Measurements from ENCODE around the gene PPP2R3A.
"Not testable (repeated sequence)": the region's sequence is repeated elsewhere in the genome, so short reads cannot be mapped to it uniquely, and the experiment has no call there.

PPP2R3A gene

GRCh38 chr3:136075811-136076210 is 110.3 kb downstream of the PPP2R3A start:
- H3K79me2 ChIP-seq (ENCODE audit: low read length): no peaks in the 10 kb centered on the region
- no peak overlapping the region for H3K9ac ChIP-seq (ENCODE audit: low read length)
- TF ChIP-seq EZH2phosphoT487 (IDR thresholded peaks at IDR 0.05; ENCODE audit: low read depth): no peak
- no peak for TF ChIP-seq CTCF (IDR thresholded peaks at IDR 0.05; ENCODE audit: low read depth, low read length)
- H2AFZ ChIP-seq (ENCODE audit: low read depth, low read length): no peak overlapping the region
- no peak overlapping the region; the same call in 1 of the 2 replicates for H3K4me2 ChIP-seq (ENCODE audit: low read length)
- no peaks in the 10 kb centered on the region for H3K9me3 ChIP-seq (ENCODE audit: insufficient read depth, low read length)
- no peak overlapping the region for H3K27ac ChIP-seq (ENCODE audit: low read length)
- H4K20me1 ChIP-seq (ENCODE audit: insufficient read depth, low read length): no peaks in the 10 kb centered on the region
- H3K4me1 ChIP-seq (ENCODE audit: low read length): peaks cover 10% of the 10 kb centered on the region; the same call in 1 of the 2 replicates
- H3K27me3 ChIP-seq (ENCODE audit: low read depth, low read length): 0 out of 2 replicates have a peak, but pooled peaks cover 10% of the 10 kb centered on the region
- H3K4me3 ChIP-seq (ENCODE audit: low read length): no peak overlapping the region
- no peaks in the 10 kb centered on the region for H3K36me3 ChIP-seq (replicated peaks; ENCODE audit: low read depth, low read length)

GRCh38 chr3:136078421-136079364 is 113.2 kb downstream of the PPP2R3A start:
- Histone ChIP-seq H3K4me3 (ENCODE audit: low read length) (no peak overlapping the region), H2AFZ (ENCODE audit: low read depth, low read length) (no peak overlapping the region), H3K9ac (ENCODE audit: low read length) (no peak overlapping the region), H3K27ac (ENCODE audit: low read length) (no peak overlapping the region), H4K20me1 (ENCODE audit: insufficient read depth, low read length) (no peaks in the 10 kb centered on the region), H3K4me1 (ENCODE audit: low read length) (0 out of 2 replicates have a peak, but pooled peaks cover 3% of the 10 kb centered on the region), H3K9me3 (ENCODE audit: insufficient read depth, low read length) (no peaks in the 10 kb centered on the region), H3K4me2 (ENCODE audit: low read length) (no peak overlapping the region), H3K36me3 (replicated peaks; ENCODE audit: low read depth, low read length) (no peaks in the 10 kb centered on the region), H3K79me2 (ENCODE audit: low read length) (no peaks in the 10 kb centered on the region), H3K27me3 (ENCODE audit: low read depth, low read length) (0 out of 2 replicates have a peak, but pooled peaks cover 6% of the 10 kb centered on the region)
- TF ChIP-seq CTCF (IDR thresholded peaks at IDR 0.05; ENCODE audit: low read depth, low read length): peak; percentile 69
- no peak for TF ChIP-seq EZH2phosphoT487 (IDR thresholded peaks at IDR 0.05; ENCODE audit: low read depth)

- H3K4me1 ChIP-seq (ENCODE audit: low read length); H2AFZ ChIP-seq (ENCODE audit: low read depth, low read length); H3K9me3 ChIP-seq (ENCODE audit: insufficient read depth, low read length); H3K4me3 ChIP-seq (ENCODE audit: low read length); H3K9ac ChIP-seq (ENCODE audit: low read length); H4K20me1 ChIP-seq (ENCODE audit: insufficient read depth, low read length); H3K36me3 ChIP-seq (replicated peaks; ENCODE audit: low read depth, low read length); H3K27ac ChIP-seq (ENCODE audit: low read length); H3K27me3 ChIP-seq (ENCODE audit: low read depth, low read length); H3K79me2 ChIP-seq (ENCODE audit: low read length); H3K4me2 ChIP-seq (ENCODE audit: low read length): not testable (repeated sequence)
These were observed 118.3 kb downstream of the PPP2R3A start for GRCh38 chr3:136083641-136084382.

- not testable (repeated sequence) for H2AFZ ChIP-seq (ENCODE audit: low read depth, low read length); H3K79me2 ChIP-seq (ENCODE audit: low read length); H4K20me1 ChIP-seq (ENCODE audit: insufficient read depth, low read length); H3K27ac ChIP-seq (ENCODE audit: low read length); H3K4me3 ChIP-seq (ENCODE audit: low read length); H3K36me3 ChIP-seq (replicated peaks; ENCODE audit: low read depth, low read length); H3K4me2 ChIP-seq (ENCODE audit: low read length); H3K27me3 ChIP-seq (ENCODE audit: low read depth, low read length); H3K9me3 ChIP-seq (ENCODE audit: insufficient read depth, low read length); H3K9ac ChIP-seq (ENCODE audit: low read length); H3K4me1 ChIP-seq (ENCODE audit: low read length)
These were observed 119.5 kb downstream of the PPP2R3A start for GRCh38 chr3:136085067-136085466.

- no peak overlapping the region for H3K27ac ChIP-seq (ENCODE audit: low read length)
These were observed 128.2 kb downstream of the PPP2R3A start for GRCh38 chr3:136093771-136094170.

More at GRCh38 chr3:136093771-136094170, 128.2 kb downstream of the PPP2R3A start:
- no peak overlapping the region for H3K4me2 ChIP-seq (ENCODE audit: low read length)
- H3K79me2 ChIP-seq (ENCODE audit: low read length): no peaks in the 10 kb centered on the region
- 0 out of 2 replicates have a peak, but pooled peaks cover 3% of the 10 kb centered on the region for H3K27me3 ChIP-seq (ENCODE audit: low read depth, low read length)
- no peak overlapping the region for H2AFZ ChIP-seq (ENCODE audit: low read depth, low read length)
- TF ChIP-seq CTCF (IDR thresholded peaks at IDR 0.05; ENCODE audit: low read depth, low read length): no peak
- H4K20me1 ChIP-seq (ENCODE audit: insufficient read depth, low read length): no peaks in the 10 kb centered on the region
- H3K4me3 ChIP-seq (ENCODE audit: low read length): no peak overlapping the region
- no peaks in the 10 kb centered on the region for H3K36me3 ChIP-seq (replicated peaks; ENCODE audit: low read depth, low read length)
- H3K9me3 ChIP-seq (ENCODE audit: insufficient read depth, low read length): no peaks in the 10 kb centered on the region
- H3K9ac ChIP-seq (ENCODE audit: low read length): no peak overlapping the region
- no peaks in the 10 kb centered on the region for H3K4me1 ChIP-seq (ENCODE audit: low read length)
